ENCODE data around the gene PEX26. TPM values are rescaled to one million over a fixed set of nuclear protein-coding genes. Genes with fewer than 3 reads are reported as not detected.
A peak's percentile ranks its signal among the peaks of the same experiment; 100 is the strongest.
"Not testable (repeated sequence)": the region's sequence is repeated elsewhere in the genome, so short reads cannot be mapped to it uniquely, and the experiment has no call there.

Gene PEX26
- total RNA-seq, 1 experiment from 2014 or later = 20.7 TPM

DNA sequence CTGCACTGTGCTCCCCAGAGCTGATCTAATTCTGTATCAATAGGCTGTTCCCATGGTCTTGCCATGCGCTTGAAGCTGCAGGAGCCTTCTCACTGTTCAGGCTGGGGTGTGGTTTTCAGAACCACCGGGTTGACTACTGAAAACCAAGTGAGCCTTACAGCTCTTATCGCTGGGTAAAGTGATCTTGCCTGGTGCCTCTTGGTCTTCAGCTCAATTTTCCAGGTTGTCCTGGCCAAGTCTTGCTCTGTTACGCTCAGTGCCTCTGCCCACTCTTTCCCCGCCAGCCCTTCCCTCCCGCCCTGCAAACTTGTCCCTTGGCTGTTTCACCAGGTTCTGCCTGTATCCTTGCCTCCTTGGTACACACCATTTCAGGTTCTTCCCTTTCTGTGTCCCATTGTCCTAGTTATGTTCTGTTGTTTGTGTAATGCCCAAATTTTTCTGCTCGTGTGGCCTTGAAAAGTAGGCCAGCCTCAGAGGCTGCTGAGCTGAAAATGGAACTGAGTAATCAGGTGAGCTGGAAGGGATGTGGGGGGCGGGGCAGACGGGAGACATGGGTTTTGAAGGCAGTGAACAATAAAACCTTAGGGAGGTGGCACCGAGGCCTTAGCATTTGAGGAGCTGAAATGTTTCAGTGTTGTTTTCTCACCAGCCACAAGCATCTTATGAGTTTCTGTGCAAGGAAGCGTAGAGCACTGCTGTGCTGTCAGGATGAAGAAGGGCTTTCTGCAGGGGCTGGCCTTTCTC lies 11.2 kb downstream of the PEX26 start:
- in situ Hi-C loops (cut with HindIII; ENCODE audit: low sequenced_read_pairs) = no loop called here
- DNase-seq (ENCODE audit: low spot score) = peak; percentile 85

DNA sequence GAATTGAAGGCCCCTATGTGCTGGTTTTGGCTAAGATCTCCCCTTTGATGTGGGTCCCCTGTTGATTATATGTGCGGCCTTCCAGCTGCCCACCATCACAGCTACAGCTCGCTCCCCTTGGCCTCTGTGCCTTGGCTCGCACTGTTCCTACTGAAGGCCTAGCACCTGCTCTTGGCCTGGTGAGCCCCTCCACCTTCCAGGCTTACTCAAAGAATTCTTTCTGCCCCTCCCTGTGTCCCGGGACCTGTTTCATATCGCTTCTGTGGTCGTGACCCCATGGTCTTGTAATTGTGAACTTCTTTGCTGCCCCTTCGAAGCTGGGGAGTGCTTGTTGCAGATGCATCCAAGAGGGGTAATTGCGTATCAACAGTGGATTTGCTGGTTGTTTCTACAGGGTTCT lies 12.5 kb downstream of the PEX26 start:
- in situ Hi-C loops (cut with HindIII; ENCODE audit: low sequenced_read_pairs) = no loop called here
- no peak for DNase-seq (ENCODE audit: low spot score)

GRCh38 chr22:18091478-18091877 lies 13.7 kb downstream of the PEX26 start:
- DNase-seq (ENCODE audit: low spot score) = no peak
- in situ Hi-C loops (cut with HindIII; ENCODE audit: low sequenced_read_pairs) = no loop called here

DNA sequence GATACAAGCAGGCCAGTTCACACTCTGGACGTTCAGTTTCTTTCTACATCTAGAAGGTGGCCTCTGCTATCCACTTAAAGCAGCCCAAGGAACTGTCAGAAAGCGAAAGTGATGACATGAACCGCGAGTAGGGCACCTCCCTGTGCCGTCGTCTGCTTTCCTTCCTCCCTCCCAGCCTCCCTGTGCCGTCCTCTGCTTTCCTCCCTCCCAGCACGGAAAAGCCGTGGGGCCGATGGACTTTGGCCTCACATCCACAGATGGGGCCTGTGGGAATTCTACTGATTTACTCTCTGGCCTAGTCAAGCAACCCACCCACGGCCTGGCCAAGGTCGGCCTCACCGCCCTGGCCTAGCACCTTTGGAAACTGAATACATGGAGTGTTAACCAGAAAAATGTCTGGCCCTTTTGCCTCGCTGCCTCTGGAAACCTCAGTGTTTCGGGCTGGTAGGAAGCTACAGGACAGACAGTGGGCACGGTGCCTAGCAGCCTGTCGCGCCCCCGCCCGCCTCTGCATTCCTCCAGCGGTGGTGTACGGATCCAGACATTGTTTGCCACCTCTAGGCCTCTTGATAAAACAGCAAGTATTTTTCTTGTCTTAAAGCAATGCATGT lies 14.2 kb downstream of the PEX26 start:
- no peak for DNase-seq (ENCODE audit: low spot score)
- in situ Hi-C loops (cut with HindIII; ENCODE audit: low sequenced_read_pairs) = no loop called here

GRCh38 chr22:18093661-18094060 lies 15.9 kb downstream of the PEX26 start:
- in situ Hi-C loops (cut with HindIII; ENCODE audit: low sequenced_read_pairs) = no loop called here
- DNase-seq (ENCODE audit: low spot score) = no peak

GRCh38 chr22:18095101-18095805 lies 17.5 kb downstream of the PEX26 start:
- in situ Hi-C loops (cut with HindIII; ENCODE audit: low sequenced_read_pairs) = no loop called here
- peak; percentile 80 for DNase-seq (ENCODE audit: low spot score)

- in situ Hi-C loops (cut with HindIII; ENCODE audit: low sequenced_read_pairs) = no loop called here
- no peak for DNase-seq (ENCODE audit: low spot score)
Observed at GRCh38 chr22:18096823-18097222, 19.0 kb downstream of the PEX26 start.

DNA sequence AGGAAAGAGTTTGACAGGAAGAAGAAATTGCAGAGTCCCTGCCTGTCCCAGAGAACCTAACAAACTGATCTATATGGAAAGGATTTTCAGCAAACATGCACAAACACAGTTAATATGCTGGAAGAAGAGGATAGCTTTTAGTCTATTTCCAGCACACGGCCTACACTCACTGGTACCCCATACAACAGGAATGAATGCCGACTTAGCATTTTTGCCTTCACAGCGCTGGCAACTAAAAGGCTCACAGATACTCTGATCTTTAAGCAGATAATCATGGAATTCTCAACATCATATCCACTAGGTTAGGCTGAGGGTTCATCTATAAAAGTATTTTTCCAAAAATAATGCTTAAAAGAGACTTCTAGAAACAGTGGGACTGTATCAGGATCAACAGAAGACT lies 23.0 kb downstream of the PEX26 start:
- no peak for DNase-seq (ENCODE audit: low spot score)
- in situ Hi-C loops (cut with HindIII; ENCODE audit: low sequenced_read_pairs) = no loop called here

GRCh38 chr22:18101536-18101935 lies 23.7 kb downstream of the PEX26 start:
- in situ Hi-C loops (cut with HindIII; ENCODE audit: low sequenced_read_pairs) = no loop called here

GRCh38 chr22:18103527-18104269 lies 25.9 kb downstream of the PEX26 start:
- DNase-seq (ENCODE audit: low spot score) = peak; percentile 59
- in situ Hi-C loops (cut with HindIII; ENCODE audit: low sequenced_read_pairs) = no loop called here

More at GRCh38 chr22:18101536-18101935, 23.7 kb downstream of the PEX26 start:
- DNase-seq (ENCODE audit: low spot score) = no peak

DNA sequence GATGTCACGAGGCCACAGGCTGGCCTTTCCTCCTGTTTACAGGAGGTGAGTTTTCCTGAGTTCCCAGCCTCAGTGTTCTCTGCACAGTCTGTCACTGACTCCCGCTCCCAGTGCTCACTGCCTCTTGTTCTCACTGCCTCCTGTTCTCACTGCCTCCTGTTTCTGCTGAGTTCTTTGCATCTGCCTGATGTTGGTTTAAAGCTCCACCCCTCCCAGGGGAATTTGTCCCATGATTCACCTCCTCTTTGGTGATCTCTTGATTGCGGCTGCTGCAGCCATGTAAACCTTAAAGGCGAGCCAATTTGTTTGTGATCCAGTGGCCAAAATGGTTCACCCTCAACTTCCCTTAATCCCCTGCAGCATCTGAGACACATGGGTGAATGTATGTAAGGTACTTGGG lies 26.8 kb downstream of the PEX26 start:
- in situ Hi-C loops (cut with HindIII; ENCODE audit: low sequenced_read_pairs) = no loop called here
- no peak for DNase-seq (ENCODE audit: low spot score)

DNA sequence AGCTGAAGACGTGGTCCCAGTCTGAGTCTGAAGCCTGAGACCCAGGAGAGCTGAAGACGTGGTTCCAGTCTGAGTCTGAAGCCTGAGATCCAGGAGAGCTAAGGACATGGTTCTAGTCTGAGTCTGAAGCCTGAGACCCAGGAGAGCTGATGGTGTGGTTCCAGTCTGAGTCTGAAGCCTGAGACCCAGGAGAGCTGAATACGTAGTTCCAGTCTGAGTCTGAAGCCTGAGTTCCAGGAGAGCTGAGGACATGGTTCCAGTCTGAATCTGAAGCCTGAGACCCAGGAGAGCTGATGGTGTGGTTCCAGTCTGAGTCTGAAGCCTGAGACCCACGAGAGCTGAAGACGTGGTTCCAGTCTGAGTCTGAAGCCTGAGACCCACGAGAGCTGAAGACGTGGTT lies 28.2 kb downstream of the PEX26 start:
- in situ Hi-C loops (cut with HindIII; ENCODE audit: low sequenced_read_pairs); DNase-seq (ENCODE audit: low spot score): not testable (repeated sequence)

DNA sequence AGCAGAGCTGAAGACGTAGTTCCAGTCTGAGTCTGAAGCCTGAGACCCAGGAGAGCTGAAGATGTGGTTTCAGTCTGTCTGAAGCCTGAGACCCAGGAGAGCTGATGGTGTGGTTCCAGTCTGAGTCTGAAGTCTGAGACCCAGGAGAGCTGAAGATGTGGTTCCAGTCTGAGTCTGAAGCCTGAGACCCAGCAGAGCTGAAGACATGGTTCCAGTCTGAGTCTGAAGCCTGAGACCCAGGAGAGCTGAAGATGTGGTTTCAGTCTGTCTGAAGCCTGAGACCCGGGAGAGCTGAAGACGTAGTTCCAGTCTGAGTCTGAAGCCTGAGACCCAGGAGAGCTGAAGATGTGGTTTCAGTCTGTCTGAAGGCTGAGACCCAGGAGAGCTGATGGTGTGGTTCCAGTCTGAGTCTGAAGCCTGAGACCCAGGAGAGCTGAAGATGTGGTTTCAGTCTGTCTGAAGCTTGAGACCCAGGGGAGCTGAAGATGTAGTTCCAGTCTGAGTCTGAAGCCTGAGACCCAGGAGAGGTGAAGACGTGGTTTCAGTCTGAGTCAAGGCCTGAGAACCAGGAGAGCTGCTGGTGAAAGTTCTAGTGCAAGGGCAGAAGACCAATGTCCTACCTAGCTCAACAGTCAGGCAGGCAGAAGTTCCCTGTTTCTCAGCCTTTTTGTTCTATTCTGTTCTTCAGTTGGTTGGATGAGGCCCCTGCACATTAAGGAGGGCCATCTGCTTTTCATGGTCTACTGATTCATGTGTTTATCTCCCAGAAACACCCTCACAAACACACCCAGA lies 29.0 kb downstream of the PEX26 start:
- peak; percentile 54 for DNase-seq (ENCODE audit: low spot score)
- in situ Hi-C loops (cut with HindIII; ENCODE audit: low sequenced_read_pairs) = not testable (repeated sequence)

DNA sequence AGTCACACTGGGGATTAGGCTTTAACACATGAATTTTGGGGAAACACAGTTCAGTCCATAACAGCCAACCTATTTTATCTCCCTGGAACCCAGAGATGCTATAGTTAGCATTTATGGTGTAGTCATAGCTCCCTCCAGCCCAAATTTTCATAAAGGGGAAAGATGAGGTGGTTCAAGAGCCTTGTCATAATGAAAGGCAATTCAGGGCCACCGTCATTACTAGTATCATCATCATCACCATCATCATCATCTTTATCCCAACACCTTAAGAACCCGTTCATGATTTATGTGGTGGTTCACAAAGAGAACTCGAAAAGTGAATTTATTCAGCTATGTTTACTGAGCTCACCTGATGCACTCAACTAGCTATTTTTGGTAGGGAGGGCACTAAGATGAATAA lies 30.4 kb downstream of the PEX26 start:
- in situ Hi-C loops (cut with HindIII; ENCODE audit: low sequenced_read_pairs) = no loop called here
- DNase-seq (ENCODE audit: low spot score) = no peak

GRCh38 chr22:18109410-18110193 lies 31.8 kb downstream of the PEX26 start:
- peak; percentile 79 for DNase-seq (ENCODE audit: low spot score)
- in situ Hi-C loops (cut with HindIII; ENCODE audit: low sequenced_read_pairs) = no loop called here

- in situ Hi-C loops (cut with HindIII; ENCODE audit: low sequenced_read_pairs) = no loop called here
- peak; percentile 83 for DNase-seq (ENCODE audit: low spot score)
Observed at GRCh38 chr22:18110194-18110953, 32.6 kb downstream of the PEX26 start, which contains the start of gene TUBA8. Gene TUBA8 (plus strand): TSS chr22:18110809. CDS start chr22:18110866, 57 bp downstream.

DNA sequence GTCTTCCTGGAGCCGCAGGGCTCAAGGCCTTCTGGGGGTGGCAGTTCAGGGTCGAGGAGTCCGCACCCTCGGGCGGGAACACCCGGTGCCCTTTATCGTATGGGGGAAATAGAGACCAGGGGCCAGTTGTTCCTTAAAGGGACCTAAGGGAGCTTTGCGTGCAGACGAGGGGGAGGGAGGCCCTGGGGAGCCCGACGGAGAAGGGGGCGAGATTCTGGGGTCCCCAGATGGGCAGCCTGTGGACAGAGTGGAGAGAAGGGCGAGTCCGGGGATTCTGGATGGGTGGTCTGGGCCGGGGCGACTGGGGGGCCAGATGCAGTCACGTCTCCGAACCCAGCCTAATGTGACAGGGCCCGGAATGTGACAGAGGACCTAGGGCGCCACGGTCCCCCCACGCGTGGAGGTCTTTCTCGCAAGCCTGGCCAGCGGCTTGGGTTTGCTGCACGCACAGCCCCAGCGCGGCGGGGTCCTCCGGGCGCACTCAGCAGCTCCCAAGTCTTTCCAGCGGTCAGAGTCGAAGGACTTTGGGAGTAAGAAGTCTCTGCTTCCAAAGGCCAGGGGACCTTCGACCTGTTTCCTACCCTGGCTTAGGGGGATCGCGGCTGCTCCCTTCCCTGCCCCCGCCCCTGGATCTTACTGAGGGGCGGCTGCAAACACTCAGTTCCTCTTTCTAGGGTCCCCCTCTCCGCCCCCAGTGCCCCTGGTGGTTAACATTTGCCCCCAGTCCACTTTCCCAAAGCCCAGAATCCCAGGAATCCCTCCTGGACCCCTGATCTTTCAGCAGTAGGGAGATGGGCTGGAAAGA lies 33.4 kb downstream of the PEX26 start:
- peak; percentile 28 for DNase-seq (ENCODE audit: low spot score)
- in situ Hi-C loops (cut with HindIII; ENCODE audit: low sequenced_read_pairs) = no loop called here

All from G401 (cell line).